HG03135 (cell line): ENCODE results near the gene SMCO2.
A peak's percentile ranks its signal among the peaks of the same experiment; 100 is the strongest.
"Not testable (repeated sequence)": the region's sequence is repeated elsewhere in the genome, so short reads cannot be mapped to it uniquely, and the experiment has no call there.

Experiments used
- ATAC-seq: cut with Tn5 transposase; IDR thresholded peaks from one replicate; pipeline ENCODE4 v1.9.1; 2021; ENCODE audit warnings: mild to moderate bottlenecking, moderate library complexity; ENCODE audit not compliant: unreplicated experiment

SMCO2 gene

GRCh38 chr12:27523642-27524493 is 77.3 kb downstream of the SMCO2 start, which contains the start of gene PPFIBP1:
Gene PPFIBP1, plus strand, starts transcription at chr12:27524206. Its CDS starts 109,191 bp downstream, at chr12:27633397.
- ATAC-seq = peak; percentile 92

DNA sequence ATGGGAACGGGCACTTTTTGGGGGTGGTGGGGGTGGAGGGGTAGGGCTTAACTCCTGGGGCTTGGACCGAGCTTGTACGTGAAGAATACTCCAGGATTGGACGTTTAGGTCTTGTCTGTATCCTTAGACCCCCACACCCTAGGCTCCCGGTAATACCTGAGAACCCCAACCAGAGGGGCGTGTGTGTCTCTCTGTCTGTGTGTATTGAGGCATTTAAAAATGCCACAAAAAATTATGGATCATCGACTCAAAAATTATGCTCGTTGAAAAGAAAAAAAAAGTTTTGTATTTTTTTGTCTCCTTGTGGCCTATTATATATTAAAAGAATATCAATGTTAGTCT is 77.9 kb downstream of the SMCO2 start:
- ATAC-seq = no peak

DNA sequence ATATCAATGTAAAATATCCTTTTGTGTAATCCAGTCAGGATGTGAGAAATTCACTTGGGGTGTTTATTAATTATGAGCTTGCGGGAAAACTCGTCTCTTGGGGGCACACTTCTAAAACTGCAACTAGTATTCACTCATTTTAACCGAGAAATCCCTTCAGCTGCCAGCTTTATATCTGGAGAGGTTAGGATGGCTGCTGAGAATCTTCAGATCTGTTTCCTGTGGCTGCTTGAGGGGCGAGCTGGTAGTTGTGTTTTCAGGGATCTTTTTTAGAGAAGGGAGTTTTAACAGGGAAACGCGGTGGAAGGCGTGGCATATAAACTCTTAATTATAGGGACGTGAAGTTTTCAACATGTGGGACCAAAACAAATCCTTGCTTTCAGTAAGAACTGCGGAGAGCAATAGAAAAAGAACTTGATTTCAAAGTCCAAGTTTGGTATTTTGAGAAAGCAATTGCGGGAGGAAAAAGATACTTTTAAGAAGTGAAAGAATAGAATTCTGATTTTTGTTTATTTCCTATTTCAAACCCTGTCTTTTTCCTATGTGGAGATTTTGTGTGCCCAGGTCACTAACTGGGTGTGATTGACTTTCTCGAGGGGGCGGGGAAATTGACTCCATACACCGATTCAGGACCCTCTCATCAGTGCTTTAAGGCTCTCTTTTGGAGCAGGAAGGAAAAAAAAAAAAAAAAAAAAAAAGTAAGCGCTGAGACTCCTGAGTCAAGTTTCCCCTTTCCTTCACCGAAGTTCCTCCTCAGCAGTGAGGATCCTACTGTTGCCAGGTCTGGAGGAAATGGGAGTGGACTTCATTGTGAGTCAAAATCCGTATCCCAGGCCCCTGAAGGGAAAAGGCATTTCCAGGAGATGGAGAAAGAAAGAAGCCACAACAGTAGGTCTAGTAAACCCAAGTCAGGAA is 78.6 kb downstream of the SMCO2 start:
- ATAC-seq = no peak

GRCh38 chr12:27527512-27527911 is 81.0 kb downstream of the SMCO2 start:
- ATAC-seq = no peak

DNA sequence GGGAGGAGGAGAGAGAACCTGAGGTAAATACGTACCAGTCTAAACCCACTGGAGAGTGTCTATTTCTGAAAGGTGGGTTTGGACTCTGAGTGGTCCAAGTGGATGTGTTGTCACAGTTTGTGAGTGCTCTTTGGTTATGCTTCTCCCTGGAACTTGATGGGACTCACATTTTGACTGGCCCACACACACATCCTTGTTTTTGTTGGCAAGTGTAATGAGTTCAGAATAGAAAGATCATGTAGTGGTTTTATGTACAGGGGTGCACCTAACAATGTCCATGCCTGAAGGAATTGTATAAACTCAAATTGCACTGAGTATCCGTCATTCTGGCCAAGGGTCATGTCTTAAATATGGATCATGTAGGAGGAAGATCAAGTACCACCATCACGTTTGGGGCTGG is 82.3 kb downstream of the SMCO2 start:
- no peak for ATAC-seq

- no peak for ATAC-seq
Observed at GRCh38 chr12:27530157-27530922, 83.8 kb downstream of the SMCO2 start.

- no peak for ATAC-seq
Observed at GRCh38 chr12:27531896-27532295, 85.4 kb downstream of the SMCO2 start.

DNA sequence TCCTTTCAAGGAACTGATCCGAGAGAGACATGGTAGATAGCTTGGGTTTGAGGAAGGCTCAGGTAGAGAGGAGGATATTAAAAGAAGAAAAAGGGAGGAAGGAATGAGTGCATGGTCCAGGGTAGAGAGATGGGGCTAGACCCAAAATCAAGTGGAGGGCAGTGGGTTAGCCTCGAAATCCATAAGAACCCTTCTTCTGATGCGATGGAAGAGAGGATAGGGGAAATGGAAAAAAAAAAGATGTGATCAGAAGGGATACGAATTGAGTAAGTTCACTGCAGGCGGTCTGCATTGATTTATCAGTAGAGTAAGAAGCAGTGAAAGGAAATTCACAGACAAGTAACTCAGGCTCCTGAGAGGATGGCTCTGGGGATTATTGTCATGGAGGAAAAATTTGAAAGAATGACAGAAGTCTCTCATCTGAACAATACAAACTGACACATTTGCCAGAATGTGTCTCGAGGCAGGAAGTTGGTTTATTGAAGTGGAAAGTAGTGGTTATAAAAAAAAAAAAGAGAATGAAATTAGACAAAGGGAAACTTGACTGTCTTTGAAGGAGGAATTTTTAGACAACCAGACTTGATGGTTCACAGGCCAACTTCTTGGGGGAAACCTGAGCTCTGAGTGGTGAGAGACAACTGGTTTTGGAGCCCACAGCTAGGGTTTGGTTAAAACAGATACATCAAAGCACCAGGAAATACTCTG is 87.7 kb downstream of the SMCO2 start:
- no peak for ATAC-seq

DNA sequence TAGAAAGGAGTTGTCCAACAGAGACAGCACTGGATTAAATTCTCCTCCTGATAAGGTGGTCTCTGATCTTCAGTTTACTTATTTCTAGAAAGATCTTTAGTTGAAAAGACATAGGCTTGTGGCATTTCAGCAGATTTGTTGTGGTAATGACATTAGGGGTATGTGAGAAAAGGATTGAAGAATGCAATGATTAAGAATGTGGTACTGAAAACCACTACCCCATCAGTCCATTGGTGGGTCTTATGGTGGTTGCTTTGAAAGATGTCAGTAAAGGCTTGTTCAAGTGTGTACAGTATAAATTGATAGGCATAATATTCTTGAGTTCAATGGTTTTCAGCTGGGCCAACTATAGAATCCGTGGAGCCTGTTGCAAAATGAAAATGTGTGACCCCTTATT is 88.2 kb downstream of the SMCO2 start:
- ATAC-seq = no peak

DNA sequence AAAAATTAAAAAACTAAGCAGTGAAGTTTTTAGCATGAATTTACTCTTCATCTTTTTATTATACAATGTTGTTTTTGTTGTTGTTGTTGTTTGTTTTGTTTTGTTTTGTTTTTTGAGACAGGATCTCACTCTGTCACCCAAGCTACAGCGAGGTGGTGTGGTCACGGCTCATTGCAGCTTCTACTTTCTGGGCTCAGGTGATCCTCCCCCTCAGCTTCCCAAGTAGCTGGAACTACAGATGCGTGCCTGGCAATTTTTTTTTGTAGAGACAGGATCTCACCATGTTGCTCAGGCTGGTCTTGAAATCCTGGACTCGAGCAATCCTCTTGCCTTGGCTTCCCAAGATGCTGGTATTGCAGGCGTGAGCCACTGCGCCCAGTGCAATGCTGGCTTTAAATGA is 88.8 kb downstream of the SMCO2 start:
- no peak for ATAC-seq

- no peak for ATAC-seq
Observed at GRCh38 chr12:27537855-27538675, 91.5 kb downstream of the SMCO2 start.

DNA sequence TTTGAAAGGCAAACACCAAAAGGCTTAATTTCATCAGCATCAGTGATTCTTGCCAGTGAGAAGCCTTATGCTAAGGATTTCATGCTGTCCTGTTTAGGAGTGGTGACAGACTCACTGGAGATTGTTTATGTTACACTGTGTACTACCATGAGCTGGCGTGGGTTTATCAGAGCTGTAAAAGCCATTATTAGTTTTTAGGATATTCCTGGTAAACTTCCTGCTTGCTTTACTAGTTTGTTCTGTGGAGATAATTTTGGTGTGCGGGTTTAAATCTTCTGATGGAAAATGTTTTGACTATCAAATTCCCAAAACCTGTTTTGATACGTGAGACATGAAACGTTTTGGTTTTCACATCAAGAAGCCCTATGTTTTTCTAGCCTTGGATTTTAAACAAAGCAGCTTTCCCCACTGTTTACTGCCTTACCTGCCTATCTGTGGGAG is 92.7 kb downstream of the SMCO2 start:
- no peak for ATAC-seq

GRCh38 chr12:27541031-27541719 is 94.6 kb downstream of the SMCO2 start:
- ATAC-seq = no peak

DNA sequence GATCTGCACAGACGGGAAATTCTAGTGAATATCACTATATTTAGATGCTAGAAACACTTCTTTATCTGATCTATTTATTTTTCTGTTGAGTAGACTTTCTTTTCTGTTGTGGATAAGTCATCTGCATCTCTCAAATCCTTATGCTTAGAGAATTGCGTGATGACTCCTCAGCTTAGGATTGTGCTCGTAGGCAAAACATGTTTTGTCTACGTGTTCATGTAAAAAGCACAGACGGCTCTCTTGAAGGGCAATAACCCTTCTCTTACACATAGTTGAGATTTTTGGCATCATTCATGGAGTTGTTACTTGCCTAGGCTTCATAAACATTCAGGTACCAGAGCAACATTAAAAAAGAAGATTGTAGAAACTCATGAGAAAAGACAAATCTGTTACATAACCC is 96.1 kb downstream of the SMCO2 start:
- ATAC-seq = no peak

DNA sequence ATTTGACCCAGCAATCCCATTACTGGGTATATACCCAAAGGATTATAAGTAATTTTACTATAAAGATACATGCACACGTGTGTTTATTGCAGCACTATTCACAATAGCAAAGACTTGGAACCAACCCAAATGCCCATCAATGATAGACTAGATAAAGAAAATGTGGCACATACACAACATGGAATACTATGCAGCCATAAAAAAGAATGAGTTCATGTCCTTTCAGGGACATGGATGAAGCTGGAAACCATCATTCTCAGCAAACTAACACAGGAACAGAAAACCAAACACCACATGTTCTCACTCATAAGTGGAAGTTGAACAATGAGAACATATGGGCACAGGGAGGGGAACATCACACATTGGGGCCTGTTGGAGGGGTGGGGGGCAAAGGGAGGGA is 98.3 kb downstream of the SMCO2 start:
- ATAC-seq = not testable (repeated sequence)

DNA sequence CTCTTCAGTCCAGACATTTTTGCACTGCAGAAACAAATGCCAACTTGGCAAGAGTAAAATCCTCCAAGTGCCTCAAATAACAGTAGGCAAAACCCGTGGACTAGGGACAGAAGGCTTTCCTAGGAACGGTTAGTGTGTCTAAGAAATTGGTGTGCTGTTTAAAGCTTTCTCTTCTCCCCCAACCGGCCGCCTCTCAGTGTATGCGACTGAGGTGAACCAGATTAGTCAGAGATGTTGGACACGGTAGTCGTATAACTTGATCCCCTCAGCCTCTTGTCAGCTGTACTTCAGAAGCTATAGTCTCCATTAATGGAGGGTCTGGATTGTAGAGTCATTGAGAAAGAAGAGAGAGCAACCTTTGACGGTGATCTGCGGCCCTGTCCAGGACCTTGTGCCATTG is 99.1 kb downstream of the SMCO2 start:
- no peak for ATAC-seq

GRCh38 chr12:27547592-27547991 is 101.1 kb downstream of the SMCO2 start:
- ATAC-seq = no peak

DNA sequence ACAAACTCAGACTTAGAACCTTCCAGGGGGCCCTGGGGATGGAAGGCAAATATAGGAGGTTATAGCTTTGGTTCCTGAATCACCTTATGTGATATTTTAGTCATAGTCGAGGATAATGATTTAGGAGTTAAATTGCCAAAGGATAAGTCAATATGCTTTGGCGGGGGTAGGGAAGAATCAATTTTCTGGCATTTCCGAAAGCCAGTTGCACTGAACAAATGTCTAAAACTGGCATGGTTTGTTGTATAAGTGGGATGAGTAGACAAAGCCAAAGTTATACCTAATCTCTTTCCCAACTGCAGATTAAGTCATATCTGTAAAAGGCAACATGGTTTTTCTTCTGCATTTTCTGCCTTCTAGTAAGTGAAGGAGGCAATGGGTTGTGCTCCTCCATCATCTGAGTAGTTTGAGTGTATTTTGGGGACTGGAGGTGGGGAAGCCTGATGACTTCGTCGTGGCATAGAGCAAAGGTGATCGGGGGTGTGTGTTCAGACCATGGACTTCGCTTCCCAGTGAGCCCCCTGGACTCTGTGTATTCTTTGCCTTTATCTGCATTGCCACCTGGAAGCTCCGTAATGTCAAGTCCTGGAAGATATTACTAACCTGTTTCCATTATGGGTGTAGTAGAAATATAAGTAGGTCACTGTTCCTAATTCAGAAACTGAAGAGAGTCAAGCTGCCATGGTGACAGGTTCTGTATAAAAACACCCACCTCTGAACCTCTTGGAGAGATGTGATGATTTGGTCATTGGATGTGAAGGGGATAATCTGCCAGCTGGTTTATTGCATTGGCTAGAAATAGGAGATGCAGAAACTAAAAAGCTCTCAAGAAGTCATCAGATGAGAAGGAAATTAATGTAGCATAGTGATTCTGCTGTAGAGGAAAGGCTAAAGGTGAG is 102.0 kb downstream of the SMCO2 start:
- no peak for ATAC-seq
